ENCODE results near the gene CHST11.

CHST11 gene

GRCh38 chr12:104484079-104484478 is 27.3 kb downstream of the CHST11 start:
- DNase-seq: no peak

- DNase-seq: no peak
These were observed 29.1 kb downstream of the CHST11 start for GRCh38 chr12:104485651-104486362.

GRCh38 chr12:104486363-104486750 is 29.6 kb downstream of the CHST11 start:
- DNase-seq: no peak

GRCh38 chr12:104486943-104487819 is 30.4 kb downstream of the CHST11 start:
- no peak for DNase-seq

GRCh38 chr12:104488374-104488773 is 31.6 kb downstream of the CHST11 start:
- no peak for DNase-seq

- no peak for DNase-seq
These were observed 33.4 kb downstream of the CHST11 start for GRCh38 chr12:104490186-104490585.

- no peak for DNase-seq
These were observed 34.1 kb downstream of the CHST11 start for GRCh38 chr12:104490850-104491249.

GRCh38 chr12:104493496-104493895 is 36.7 kb downstream of the CHST11 start:
- no peak for DNase-seq

- no peak for DNase-seq
These were observed 37.5 kb downstream of the CHST11 start for GRCh38 chr12:104494137-104494792.

- DNase-seq: no peak
These were observed 38.0 kb downstream of the CHST11 start for GRCh38 chr12:104494793-104495158.

GRCh38 chr12:104495786-104496185 is 39.0 kb downstream of the CHST11 start:
- DNase-seq: no peak

- no peak for DNase-seq
These were observed 39.6 kb downstream of the CHST11 start for GRCh38 chr12:104496336-104496735.

GRCh38 chr12:104498211-104498801 is 41.6 kb downstream of the CHST11 start:
- DNase-seq: no peak

- no peak for DNase-seq
These were observed 43.1 kb downstream of the CHST11 start for GRCh38 chr12:104499668-104500332.

GRCh38 chr12:104501115-104501514 is 44.4 kb downstream of the CHST11 start:
- no peak for DNase-seq

- DNase-seq: no peak
These were observed 44.9 kb downstream of the CHST11 start for GRCh38 chr12:104501660-104502059.

GRCh38 chr12:104502217-104502616 is 45.5 kb downstream of the CHST11 start:
- no peak for DNase-seq

- no peak for DNase-seq
These were observed 45.9 kb downstream of the CHST11 start for GRCh38 chr12:104502638-104503037.

GRCh38 chr12:104503191-104503590 is 46.4 kb downstream of the CHST11 start:
- no peak for DNase-seq

- no peak for DNase-seq
These were observed 47.4 kb downstream of the CHST11 start for GRCh38 chr12:104504146-104504545.

GRCh38 chr12:104505095-104505818 is 48.5 kb downstream of the CHST11 start:
- no peak for DNase-seq
